OCI-LY7 (cell line): ENCODE data around the gene XIST. TPM values are rescaled to one million over a fixed set of nuclear protein-coding genes. Genes with fewer than 3 reads are reported as not detected.

Source experiments
- BruUV-seq: library from RNA; stranded (reverse); fragments of 400-500 nt; replicated peaks from 2 replicates; lab custom pipeline; 2021; lab: Mats Ljungman, UMichigan
- CTCF ChIA-PET: fragments of 300-600 bp; sonication (Branson Sonifier 250); formaldehyde crosslinking; loops from one replicate; lab custom pipeline; 2022; ENCODE audit warnings: antibody characterized with exemption; ENCODE audit not compliant: unreplicated experiment; lab: Charles Lee
- POLR2A ChIA-PET: fragments of 300-600 bp; sonication (Branson Sonifier 250); formaldehyde crosslinking; loops from one replicate; lab custom pipeline; 2022; ENCODE audit warnings: antibody characterized with exemption; lab: Charles Lee
- DNase-seq: peaks from one replicate; pipeline ENCODE4 v3.0.0-alpha.2; 2015; ENCODE audit warnings: low spot score
- H2AFZ ChIP-seq: fragments of 200-600 bp; sonication (generic), shearing (Covaris generic); 2 replicates; pipeline ENCODE4 v1.6.1; 2014; ENCODE audit warnings: mild to moderate bottlenecking, antibody characterized with exemption, low read length, moderate library complexity
- H3K27ac ChIP-seq: fragments of 200-600 bp; sonication (generic); 2 replicates; pipeline ENCODE4 v1.5.1; 2014; ENCODE audit warnings: mixed run types, low read depth, mild to moderate bottlenecking, moderate library complexity, low read length, inconsistent platforms; ENCODE audit not compliant: poor library complexity, severe bottlenecking
- H3K36me3 ChIP-seq: fragments of 200-600 bp; sonication (generic); 2 replicates; pipeline ENCODE4 v1.6.1; 2014; ENCODE audit warnings: mild to moderate bottlenecking, antibody characterized with exemption, low read length, moderate library complexity, mixed read lengths; ENCODE audit not compliant: insufficient read depth
- H3K4me1 ChIP-seq: fragments of 200-600 bp; sonication (generic); 2 replicates; pipeline ENCODE4 v1.5.1; 2014; ENCODE audit warnings: mild to moderate bottlenecking, low read length; ENCODE audit not compliant: insufficient read depth, poor library complexity, severe bottlenecking
- H3K4me2 ChIP-seq: fragments of 200-600 bp; sonication (generic); 2 replicates; pipeline ENCODE4 v1.6.1; 2014; ENCODE audit warnings: mild to moderate bottlenecking, low read length
- H3K4me3 ChIP-seq: fragments of 200-600 bp; sonication (generic); 2 replicates; pipeline ENCODE4 v1.5.1; 2014; ENCODE audit warnings: mild to moderate bottlenecking, low read depth, low read length; ENCODE audit not compliant: poor library complexity, severe bottlenecking
- H3K79me2 ChIP-seq: fragments of 200-600 bp; sonication (generic); 2 replicates; pipeline ENCODE4 v1.6.1; 2016; ENCODE audit warnings: low read depth, mild to moderate bottlenecking, low read length, moderate library complexity, mixed read lengths; ENCODE audit not compliant: insufficient read depth
- H3K9me2 ChIP-seq: fragments of 200-600 bp; sonication (generic); 2 replicates; pipeline ENCODE4 v1.6.1; 2016; ENCODE audit warnings: mild to moderate bottlenecking, low read length, mixed read lengths; ENCODE audit not compliant: insufficient read depth
- H3K9me3 ChIP-seq: fragments of 200-600 bp; sonication (generic); 2 replicates; pipeline ENCODE4 v1.6.1; 2014; ENCODE audit warnings: mild to moderate bottlenecking, mixed run types, low read length, mixed read lengths
- H4K20me1 ChIP-seq: fragments of 200-600 bp; sonication (generic); 2 replicates; pipeline ENCODE4 v1.6.1; 2014; ENCODE audit warnings: mild to moderate bottlenecking, antibody characterized with exemption, low read length, moderate library complexity, mixed read lengths; ENCODE audit not compliant: insufficient read depth
- EZH2phosphoT487 ChIP-seq: fragments of 200-600 bp; sonication (generic); IDR thresholded peaks from 2 replicates; pipeline ENCODE4 v1.6.1; 2018; ENCODE audit warnings: low read depth, borderline replicate concordance, mild to moderate bottlenecking, mixed run types, antibody characterized with exemption, low read length, moderate library complexity, mixed read lengths
- intact Hi-C: fragments of 100-400 bp; cut with micrococcal nuclease; formaldehyde crosslinking; loops from one replicate; pipeline ENCODE4 v1.10.0; 2022; ENCODE audit not compliant: unreplicated experiment
- total RNA-seq, 2 experiments: library from RNA; depleted of rRNA in 1 of 2; stranded (reverse); fragments of >200 nt in 1 of 2; shearing (Covaris generic) in 1 of 2; gene quantifications; 2 replicates each; pipeline ENCODE4 v1.2.3, GENCODE V29; 2014 to 2022
- TF ChIP-seq, protein P1 (sequence below): fragments of 200-600 bp; sonication (generic); conservative IDR thresholded peaks from 2 replicates; pipeline ENCODE4 v1.5.1; 2014; ENCODE audit warnings: mild to moderate bottlenecking, antibody characterized with exemption, low read length, moderate library complexity, mixed read lengths

Gene XIST
- total RNA-seq, 2 experiments from 2014 or later, result not detected

DNA sequence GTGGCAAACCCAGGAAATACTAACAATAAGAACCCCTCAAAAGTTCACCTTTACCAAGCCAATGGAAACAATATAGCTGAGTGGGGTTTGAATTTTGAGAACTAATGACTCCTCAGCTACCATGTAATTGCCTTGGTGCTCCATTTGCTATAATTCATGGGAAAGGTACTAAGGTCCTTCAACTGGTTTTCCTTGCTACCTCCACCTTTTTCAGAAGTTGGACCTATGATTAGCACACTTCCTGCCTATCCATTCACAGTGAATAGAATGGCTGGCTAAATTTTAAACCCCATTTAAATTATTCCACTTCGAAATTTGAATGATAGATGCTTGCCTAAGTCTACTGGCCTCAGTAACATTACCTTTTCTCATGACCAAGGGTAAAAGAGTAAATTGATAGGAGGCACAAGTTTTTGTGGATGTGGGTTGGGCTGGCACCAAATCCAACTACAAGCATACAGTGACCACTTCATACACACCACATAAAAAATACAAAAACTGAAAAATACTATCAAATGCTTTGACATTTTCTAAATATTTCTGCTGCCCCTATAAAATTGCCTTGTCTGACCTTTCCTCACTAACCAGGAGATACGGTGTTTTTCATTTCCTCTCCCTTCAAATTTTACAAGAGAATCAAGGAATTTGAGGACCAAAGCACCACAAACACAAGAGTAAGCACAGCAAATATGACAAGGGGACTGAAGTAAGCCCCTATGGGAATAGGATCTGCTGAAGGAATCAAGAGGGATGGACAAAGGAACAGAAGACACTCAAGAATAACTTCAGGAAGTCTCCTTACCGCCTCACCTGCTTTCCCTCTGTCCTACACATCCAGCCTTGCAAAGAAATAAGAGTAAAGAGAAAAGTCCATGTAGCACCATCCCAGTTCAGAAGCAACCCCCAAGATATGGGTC lies 34.1 kb downstream of the XIST start:
- CTCF ChIA-PET, result no interaction called here
- no peaks in the 10 kb centered on the region for H3K36me3 ChIP-seq
- H3K9me2 ChIP-seq, result no peaks in the 10 kb centered on the region
- H3K9me3 ChIP-seq, result no peaks in the 10 kb centered on the region
- H3K4me2 ChIP-seq, result no peak overlapping the region
- H2AFZ ChIP-seq, result no peak overlapping the region
- BruUV-seq, result no TSS peak
- no peaks in the 10 kb centered on the region for H3K4me1 ChIP-seq
- no peak for TF ChIP-seq EZH2phosphoT487
- TF ChIP-seq, protein P1, sequence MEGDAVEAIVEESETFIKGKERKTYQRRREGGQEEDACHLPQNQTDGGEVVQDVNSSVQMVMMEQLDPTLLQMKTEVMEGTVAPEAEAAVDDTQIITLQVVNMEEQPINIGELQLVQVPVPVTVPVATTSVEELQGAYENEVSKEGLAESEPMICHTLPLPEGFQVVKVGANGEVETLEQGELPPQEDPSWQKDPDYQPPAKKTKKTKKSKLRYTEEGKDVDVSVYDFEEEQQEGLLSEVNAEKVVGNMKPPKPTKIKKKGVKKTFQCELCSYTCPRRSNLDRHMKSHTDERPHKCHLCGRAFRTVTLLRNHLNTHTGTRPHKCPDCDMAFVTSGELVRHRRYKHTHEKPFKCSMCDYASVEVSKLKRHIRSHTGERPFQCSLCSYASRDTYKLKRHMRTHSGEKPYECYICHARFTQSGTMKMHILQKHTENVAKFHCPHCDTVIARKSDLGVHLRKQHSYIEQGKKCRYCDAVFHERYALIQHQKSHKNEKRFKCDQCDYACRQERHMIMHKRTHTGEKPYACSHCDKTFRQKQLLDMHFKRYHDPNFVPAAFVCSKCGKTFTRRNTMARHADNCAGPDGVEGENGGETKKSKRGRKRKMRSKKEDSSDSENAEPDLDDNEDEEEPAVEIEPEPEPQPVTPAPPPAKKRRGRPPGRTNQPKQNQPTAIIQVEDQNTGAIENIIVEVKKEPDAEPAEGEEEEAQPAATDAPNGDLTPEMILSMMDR, result no peak
- intact Hi-C loops, result no loop called here
- no peak overlapping the region for H3K4me3 ChIP-seq
- no peak overlapping the region for H3K27ac ChIP-seq
- DNase-seq, result no peak
- H3K79me2 ChIP-seq, result no peaks in the 10 kb centered on the region
- POLR2A ChIA-PET, result interaction anchor here (0.7 kb wide), 1 partner anchor 566 kb away, joined by 3 read pairs; no protein-coding TSS in a partner anchor
- no peaks in the 10 kb centered on the region for H4K20me1 ChIP-seq

DNA sequence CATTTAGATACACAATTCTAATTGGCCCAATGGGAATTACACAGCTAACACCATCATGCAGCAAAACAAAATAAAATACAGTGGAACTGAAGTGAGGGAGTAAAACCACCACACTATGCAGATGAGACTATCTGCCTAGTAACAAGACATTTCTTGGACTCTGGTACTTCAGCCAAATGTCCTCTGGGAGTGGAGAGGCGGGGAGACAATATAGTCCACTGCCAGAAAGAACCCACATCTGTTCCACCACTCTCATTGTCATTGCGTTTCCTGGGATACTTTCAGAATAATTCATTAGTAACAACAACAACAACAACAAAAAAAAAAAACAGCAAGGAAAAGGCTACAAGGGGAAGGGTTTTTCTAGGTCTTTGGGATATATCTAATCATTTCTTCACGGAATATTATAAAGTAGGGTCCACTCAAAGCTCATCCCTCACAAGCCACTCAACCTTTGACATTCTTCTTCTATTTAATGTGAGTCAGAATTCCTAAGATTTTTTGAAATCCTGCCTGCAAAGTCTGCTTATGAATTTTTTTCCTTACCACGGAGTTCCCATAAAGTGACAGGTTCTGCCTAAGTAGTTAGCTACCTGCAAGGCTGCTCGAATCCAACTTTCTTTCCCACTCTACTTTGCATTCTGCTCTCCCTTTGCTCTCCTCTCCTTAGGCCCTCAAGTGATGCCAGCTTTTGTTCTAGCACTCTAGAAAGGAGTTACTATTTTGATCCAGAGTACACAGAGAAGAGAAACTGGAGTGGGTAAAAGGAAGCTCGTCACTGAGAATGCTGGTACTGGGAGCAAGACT lies 34.9 kb downstream of the XIST start:
- POLR2A ChIA-PET, result interaction anchor here (0.7 kb wide), 1 partner anchor 565 kb away, joined by 3 read pairs; no protein-coding TSS in a partner anchor
- Histone ChIP-seq H2AFZ (no peak overlapping the region), H3K79me2 (no peaks in the 10 kb centered on the region), H3K36me3 (no peaks in the 10 kb centered on the region), H3K4me2 (no peak overlapping the region), H3K9me3 (no peaks in the 10 kb centered on the region), H3K4me3 (no peak overlapping the region), H3K27ac (no peak overlapping the region), H3K9me2 (no peaks in the 10 kb centered on the region), H3K4me1 (no peaks in the 10 kb centered on the region), H4K20me1 (no peaks in the 10 kb centered on the region)
- TF ChIP-seq, protein P1, result no peak
- TF ChIP-seq EZH2phosphoT487, result no peak
- intact Hi-C loops, result no loop called here
- BruUV-seq, result no TSS peak
- CTCF ChIA-PET, result no interaction called here
- no peak for DNase-seq
